ENCODE results near the gene IKZF1.

IKZF1 gene

DNA sequence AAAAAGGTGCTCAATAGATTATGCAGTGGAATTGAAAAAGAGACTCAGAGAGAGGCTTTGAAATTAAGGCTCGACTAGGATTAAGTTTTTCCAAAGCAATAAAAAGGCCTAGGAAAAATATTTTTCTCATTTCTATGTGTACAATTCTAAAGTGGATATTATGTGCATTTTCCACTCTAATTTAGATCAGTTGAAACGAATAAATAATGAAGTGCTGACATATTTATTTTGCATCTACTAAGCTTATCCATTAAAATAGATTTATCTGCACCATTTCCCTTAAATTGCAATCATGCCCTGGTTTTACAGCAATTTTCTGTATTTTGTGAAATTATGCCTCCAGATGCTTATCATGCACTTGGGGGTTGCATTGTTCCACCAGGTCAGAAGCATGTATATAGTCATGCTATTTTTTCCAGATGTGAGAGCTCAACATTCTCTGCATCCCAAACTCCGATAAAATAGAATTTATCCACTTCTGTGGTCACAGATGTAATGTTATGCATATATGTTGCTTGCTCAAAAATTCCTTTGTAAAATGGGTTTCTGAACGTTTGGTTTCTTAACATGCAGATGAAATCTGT lies 127.3 kb downstream of the IKZF1 start:
- Histone ChIP-seq H3K4me3 (no peak overlapping the region), H3K9ac (no peak overlapping the region), H3K36me3 (peaks cover 0 to 5% (median 1%) of the 10 kb centered on the region in 11 experiments; a peak in 7 of 22 replicates), H3K27me3 (no peaks in the 10 kb centered on the region), H3K4me2 (no peak overlapping the region), H3K9me3 (replicated peaks in 1 of 11) (no peaks in the 10 kb centered on the region), H4K20me1 (no peaks in the 10 kb centered on the region), H3K27ac (no peak overlapping the region), H3K4me1 (peaks cover 0 to 17% (median 0%) of the 10 kb centered on the region in 10 experiments; a peak in 6 of 20 replicates)
- no peak for TF ChIP-seq Cebpa-rat (IDR thresholded peaks at IDR 0.05)

DNA sequence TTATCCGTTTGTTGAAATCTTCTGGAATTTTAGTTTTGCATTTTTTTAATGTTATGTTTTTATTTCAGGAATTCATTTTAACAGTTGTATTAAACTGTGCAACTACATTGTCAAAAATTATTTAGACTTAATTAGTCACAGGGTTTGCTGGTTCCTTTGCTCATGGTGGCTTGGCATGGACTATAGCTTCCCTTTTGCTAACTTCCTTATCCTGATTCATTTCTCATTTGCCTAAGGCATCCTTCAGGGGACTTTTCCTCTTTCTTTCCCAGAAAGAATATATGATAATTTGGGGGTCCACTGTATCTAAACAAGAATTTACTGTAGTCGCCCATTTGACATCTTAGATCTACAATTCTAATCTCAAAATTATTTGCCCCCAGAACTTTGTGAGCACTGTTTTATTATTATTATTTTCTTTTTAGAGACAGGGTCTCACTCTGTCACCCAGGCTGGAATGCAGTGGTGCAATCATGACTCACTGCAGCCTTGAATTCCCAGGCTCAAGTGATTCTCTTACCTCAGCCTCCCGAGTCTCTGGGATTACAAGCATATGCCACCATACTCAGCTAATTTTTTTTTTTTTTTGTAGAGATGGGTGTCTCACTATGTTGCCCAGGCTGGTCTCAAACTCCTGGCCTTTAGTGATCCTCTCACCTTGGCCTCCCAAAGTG lies 131.8 kb downstream of the IKZF1 start:
- H3K27ac ChIP-seq = peak overlapping the region in 3 of 11 experiments; percentile 42 to 57 (median 53); a peak in 4 of 22 replicates
- H3K4me3 ChIP-seq = no peak overlapping the region
- peak overlapping the region in 3 of 11 experiments; percentile 10 to 69 (median 62); a peak in 5 of 22 replicates for H3K4me2 ChIP-seq
- H3K36me3 ChIP-seq = peaks cover 17 to 50% (median 45%) of the 10 kb centered on the region in 11 experiments
- H4K20me1 ChIP-seq = no peaks in the 10 kb centered on the region
- peaks cover 0 to 23% (median 0%) of the 10 kb centered on the region in 10 experiments; a peak in 6 of 20 replicates for H3K4me1 ChIP-seq
- H3K9me3 ChIP-seq (replicated peaks in 1 of 11) = peaks cover 0 to 14% (median 0%) of the 10 kb centered on the region in 11 experiments; a peak in 2 of 22 replicates
- no peaks in the 10 kb centered on the region for H3K27me3 ChIP-seq
- TF ChIP-seq Cebpa-rat (IDR thresholded peaks at IDR 0.05) = no peak
- H3K9ac ChIP-seq = no peak overlapping the region

DNA sequence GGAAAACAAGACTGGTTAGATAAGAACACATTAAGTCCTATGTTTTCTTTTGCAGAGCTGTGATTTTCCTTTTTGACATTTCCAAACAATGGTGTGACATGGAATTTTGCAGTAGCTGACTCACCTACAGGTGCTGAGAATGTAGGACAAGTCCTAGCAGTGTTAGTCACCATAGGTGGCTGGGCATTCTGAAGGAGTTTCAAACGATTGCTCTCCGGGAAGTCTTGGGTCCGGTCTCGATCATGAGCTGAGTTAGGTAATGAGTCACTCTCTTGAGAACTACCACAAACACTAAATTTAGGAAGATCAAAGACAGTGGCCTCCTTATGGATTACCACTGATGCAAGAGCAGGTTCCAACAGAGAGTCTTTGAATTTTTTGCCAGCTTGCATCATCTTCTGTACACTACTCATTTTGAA lies 142.0 kb downstream of the IKZF1 start:
- H3K9me3 ChIP-seq (replicated peaks in 1 of 11) = no peaks in the 10 kb centered on the region
- no peaks in the 10 kb centered on the region for H3K27me3 ChIP-seq
- no peak for TF ChIP-seq Cebpa-rat (IDR thresholded peaks at IDR 0.05)
- H3K4me3 ChIP-seq = no peak overlapping the region
- H3K4me2 ChIP-seq = no peak overlapping the region
- peaks cover 22 to 66% (median 61%) of the 10 kb centered on the region in 11 experiments for H3K36me3 ChIP-seq
- peaks cover 18 to 25% (median 22%) of the 10 kb centered on the region in 10 experiments for H3K4me1 ChIP-seq
- 0 out of 22 replicates have a peak, but pooled peaks cover 0 to 8% (median 0%) of the 10 kb centered on the region in 11 experiments for H4K20me1 ChIP-seq
- no peak overlapping the region for H3K27ac ChIP-seq
- H3K9ac ChIP-seq = no peak overlapping the region

DNA sequence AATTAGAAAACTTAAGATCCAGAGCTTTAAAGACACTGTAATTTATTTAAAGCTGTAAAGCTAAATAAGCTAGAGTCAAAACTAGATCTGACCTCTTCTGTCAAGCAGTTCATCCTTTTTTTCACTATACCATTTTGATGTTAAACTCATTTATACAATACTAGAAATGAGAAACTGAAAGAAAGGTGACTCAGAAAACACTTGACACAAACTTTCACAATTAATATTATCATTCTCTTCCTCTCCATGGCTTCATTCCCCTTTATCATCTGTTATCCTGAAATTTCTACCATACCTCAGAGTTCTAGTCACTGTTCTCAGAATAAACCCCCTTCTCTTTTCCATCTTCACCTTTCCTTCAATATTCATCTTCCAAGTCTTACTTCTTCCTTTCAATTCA lies 144.3 kb downstream of the IKZF1 start:
- Histone ChIP-seq H3K9ac (peak overlapping the region in 8 of 11 experiments; percentile 76 to 89 (median 82); a peak in 11 of 22 replicates), H3K9me3 (replicated peaks in 1 of 11) (no peaks in the 10 kb centered on the region), H3K4me2 (peak overlapping the region; percentile 83 to 99 (median 95); a peak in 21 of 22 replicates), H4K20me1 (0 out of 22 replicates have a peak, but pooled peaks cover 0 to 8% (median 0%) of the 10 kb centered on the region in 11 experiments), H3K27me3 (no peaks in the 10 kb centered on the region), H3K4me3 (peak overlapping the region in 6 of 10 experiments; percentile 69 to 89 (median 82); a peak in 6 of 20 replicates), H3K4me1 (peaks cover 18 to 25% (median 22%) of the 10 kb centered on the region in 10 experiments), H3K36me3 (peaks cover 22 to 43% (median 41%) of the 10 kb centered on the region in 11 experiments), H3K27ac (no peak overlapping the region)
- no peak for TF ChIP-seq Cebpa-rat (IDR thresholded peaks at IDR 0.05)

DNA sequence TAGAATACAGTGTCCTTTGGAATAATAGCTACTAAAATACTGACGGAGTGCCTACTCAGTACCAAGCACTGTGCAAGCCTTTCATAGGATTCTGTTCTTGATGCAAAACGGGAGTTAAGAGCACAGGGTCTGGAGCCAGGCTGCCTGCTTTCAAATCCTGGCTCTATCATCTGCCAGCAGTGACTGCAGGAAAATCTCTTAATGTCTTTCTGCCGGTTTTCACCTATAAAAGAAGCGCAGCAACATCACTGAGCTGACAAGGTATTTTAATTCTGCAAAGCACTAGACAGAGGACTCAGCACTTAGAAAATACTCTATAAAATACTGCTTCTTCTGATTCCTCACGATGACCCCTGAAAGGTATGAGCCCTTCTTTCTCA lies 145.0 kb downstream of the IKZF1 start:
- H3K27me3 ChIP-seq = no peaks in the 10 kb centered on the region
- peak overlapping the region; percentile 5 to 84 (median 74); a peak in 18 of 22 replicates for H3K27ac ChIP-seq
- H3K9ac ChIP-seq = peak overlapping the region; percentile 73 to 89 (median 82)
- peaks cover 22 to 37% (median 34%) of the 10 kb centered on the region in 11 experiments for H3K36me3 ChIP-seq
- H3K4me3 ChIP-seq = peak overlapping the region; percentile 69 to 91 (median 84)
- TF ChIP-seq Cebpa-rat (IDR thresholded peaks at IDR 0.05) = no peak
- no peaks in the 10 kb centered on the region for H3K9me3 ChIP-seq (replicated peaks in 1 of 11)
- H3K4me2 ChIP-seq = peak overlapping the region; percentile 83 to 99 (median 95)
- H4K20me1 ChIP-seq = 0 out of 22 replicates have a peak, but pooled peaks cover 0 to 8% (median 0%) of the 10 kb centered on the region in 11 experiments
- H3K4me1 ChIP-seq = peaks cover 18 to 25% (median 22%) of the 10 kb centered on the region in 10 experiments

DNA sequence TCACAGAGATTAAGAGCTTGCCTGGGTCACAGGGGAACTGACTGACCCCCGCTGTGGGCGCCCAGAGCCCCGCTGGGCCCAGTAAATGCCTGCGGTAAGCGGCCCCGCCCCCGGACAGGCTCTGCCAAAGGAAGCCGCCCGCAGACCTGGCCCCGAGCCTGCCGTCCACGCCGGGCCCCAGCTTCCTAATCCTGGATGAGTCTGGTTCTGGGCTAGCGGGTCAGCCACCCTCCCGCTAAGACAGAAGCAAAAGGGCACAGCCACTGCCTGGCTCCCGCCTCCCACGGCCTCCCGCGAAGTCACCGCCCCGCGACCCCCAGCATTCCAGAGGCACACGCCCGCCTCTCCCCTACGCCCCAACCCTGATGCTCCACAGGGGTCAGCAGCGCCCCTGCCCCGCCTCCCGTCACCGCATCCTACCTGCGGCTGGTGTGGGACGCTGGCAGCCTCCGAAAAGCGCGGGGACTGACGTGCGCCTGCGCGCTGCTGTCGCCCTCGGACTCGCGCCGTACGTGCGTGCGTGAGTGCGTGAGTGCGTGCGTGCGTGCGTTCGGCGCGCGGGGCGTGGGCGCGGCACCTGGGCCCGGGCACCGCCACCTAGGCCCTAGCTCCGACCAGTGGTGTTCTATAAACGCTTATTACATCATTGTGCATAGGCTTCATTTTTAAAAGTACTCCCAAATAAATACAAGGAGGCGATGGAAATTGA lies 145.5 kb downstream of the IKZF1 start, which contains the start of gene FIGNL1:
Gene FIGNL1 (minus strand): TSS at position 470 of the 709 bp plus-strand sequence. CDS start 3,063 bp downstream, outside the sequence.
- Histone ChIP-seq H3K9ac (peak within 1 kb of the TSS; percentile 73 to 89 (median 82)), H3K4me3 (peak within 1 kb of the TSS; percentile 69 to 91 (median 84)), H3K36me3 (peaks cover 21 to 31% (median 29%) of the 10 kb centered on the region in 11 experiments), H4K20me1 (0 out of 22 replicates have a peak, but pooled peaks cover 0 to 8% (median 0%) of the 10 kb centered on the region in 11 experiments), H3K4me1 (peaks cover 18 to 25% (median 22%) of the 10 kb centered on the region in 10 experiments), H3K4me2 (peak within 1 kb of the TSS; percentile 83 to 99 (median 95)), H3K27ac (peak within 1 kb of the TSS; percentile 5 to 84 (median 74); a peak in 21 of 22 replicates), H3K9me3 (replicated peaks in 1 of 11) (no peaks in the 10 kb centered on the region), H3K27me3 (no peaks in the 10 kb centered on the region)
- no peak for TF ChIP-seq Cebpa-rat (IDR thresholded peaks at IDR 0.05)

DNA sequence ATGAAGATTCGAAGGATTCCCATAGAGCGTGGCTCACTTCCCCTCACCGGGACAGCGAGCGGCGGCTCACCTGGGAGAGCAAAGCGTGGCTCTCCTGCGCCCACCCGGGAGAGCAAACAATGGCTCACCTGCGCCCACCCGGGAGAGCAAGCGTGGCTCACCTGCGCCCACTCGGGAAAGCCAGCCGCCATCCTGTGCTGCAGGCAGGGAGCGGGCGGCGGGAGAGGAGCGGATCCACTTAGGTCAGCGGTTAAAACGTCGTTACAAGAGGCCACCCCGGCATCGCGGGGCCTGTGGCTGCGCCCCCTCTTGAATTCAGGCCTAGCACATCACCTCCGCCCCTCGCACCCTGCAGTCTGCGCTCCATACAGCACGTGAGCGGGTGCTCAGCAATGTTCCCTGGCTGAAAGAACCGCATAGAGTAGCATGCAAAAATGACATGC lies 146.1 kb downstream of the IKZF1 start:
- peak overlapping the region; percentile 5 to 84 (median 74); a peak in 21 of 22 replicates for H3K27ac ChIP-seq
- no peak for TF ChIP-seq Cebpa-rat (IDR thresholded peaks at IDR 0.05)
- H3K4me1 ChIP-seq = peaks cover 18 to 25% (median 22%) of the 10 kb centered on the region in 10 experiments
- H3K27me3 ChIP-seq = no peaks in the 10 kb centered on the region
- peak overlapping the region; percentile 73 to 89 (median 82) for H3K9ac ChIP-seq
- 0 out of 22 replicates have a peak, but pooled peaks cover 0 to 3% (median 0%) of the 10 kb centered on the region in 11 experiments for H4K20me1 ChIP-seq
- peak overlapping the region; percentile 83 to 99 (median 95) for H3K4me2 ChIP-seq
- H3K9me3 ChIP-seq (replicated peaks in 1 of 11) = no peaks in the 10 kb centered on the region
- peak overlapping the region; percentile 69 to 91 (median 84) for H3K4me3 ChIP-seq
- peaks cover 16 to 26% (median 23%) of the 10 kb centered on the region in 11 experiments for H3K36me3 ChIP-seq
